GM12878 (cell line): Measurements from ENCODE around the gene TNFRSF1A. TPM values are rescaled to one million over a fixed set of nuclear protein-coding genes. Genes with fewer than 3 reads are reported as not detected.

Source experiments
- ATAC-seq: fragments of 200-7000 bp; cut with Tn5 transposase; 3 replicates; pipeline ENCODE4 v1.9.1; 2020; ENCODE audit warnings: mild to moderate bottlenecking, moderate library complexity
- BruUV-seq: library from RNA; stranded (reverse); fragments of 400-500 nt; replicated peaks from 2 replicates; lab custom pipeline; 2021; lab: Mats Ljungman, UMichigan
- CTCF ChIA-PET: fragments of 300-600 bp; sonication (Branson Sonifier 250); formaldehyde crosslinking; extraction: SDS; loops from one replicate; lab custom pipeline; 2021; ENCODE audit warnings: inconsistent platforms; lab: Yijun Ruan, JAX
- POLR2A ChIA-PET: fragments of 350-600 bp; formaldehyde crosslinking; extraction: SDS; loops from one replicate; lab custom pipeline; 2021; ENCODE audit warnings: inconsistent platforms; lab: Charles Lee
- RAD21 ChIA-PET: fragments of 300-600 bp; sonication (Branson Sonifier 250); formaldehyde crosslinking; loops from one replicate; lab custom pipeline; 2023; ENCODE audit warnings: antibody characterized with exemption; ENCODE audit not compliant: unreplicated experiment; lab: Charles Lee
- SMC1A ChIA-PET: fragments of 300-600 bp; sonication (Branson Sonifier 250); formaldehyde crosslinking; loops from one replicate; lab custom pipeline; 2023; ENCODE audit not compliant: unreplicated experiment, uncharacterized antibody; lab: Charles Lee
- DNase-seq: peaks from one replicate; pipeline ENCODE4 v3.0.0-alpha.2; 2011; ENCODE audit warnings: low read depth, low spot score
- FAIRE-seq: peaks from 3 replicates; lab custom pipeline; 2011; peaks lifted over from hg19 to GRCh38; lab: Jason Lieb, UNC
- H2AFZ ChIP-seq: 2 replicates; pipeline ENCODE4 v1.6.0; 2011; ENCODE audit warnings: low read depth, low read length, control low read depth; ENCODE audit not compliant: control insufficient read depth
- H3K27ac ChIP-seq: 2 replicates; pipeline ENCODE4 v1.5.1; 2011; ENCODE audit warnings: control low read depth; ENCODE audit not compliant: control insufficient read depth, insufficient read depth
- H3K27me3 ChIP-seq, 2 experiments: replicated peaks in 1 of 2; 2 replicates each; pipeline versions ENCODE4 v1.6.0 to v1.6.1; 2011; ENCODE audit warnings: low read length in 1 of 2; ENCODE audit not compliant: control insufficient read depth in 2 of 2, insufficient read depth in 2 of 2
- H3K36me3 ChIP-seq, 2 experiments: 2 replicates each; pipeline ENCODE4 v1.5.1; 2011; ENCODE audit warnings: low read length in 1 of 2; ENCODE audit not compliant: control insufficient read depth in 2 of 2, insufficient read depth in 2 of 2
- H3K4me1 ChIP-seq: 2 replicates; pipeline ENCODE4 v1.6.1; 2011; ENCODE audit warnings: mild to moderate bottlenecking, low read length, moderate library complexity, mixed read lengths; ENCODE audit not compliant: control insufficient read depth, insufficient read depth
- H3K4me2 ChIP-seq: 2 replicates; pipeline ENCODE4 v1.6.0; 2011; ENCODE audit warnings: control low read depth; ENCODE audit not compliant: control insufficient read depth, insufficient read depth
- H3K4me3 ChIP-seq: fragments of 200-600 bp; sonication (generic); 2 replicates; pipeline ENCODE4 v1.5.1; 2016
- H3K79me2 ChIP-seq: 2 replicates; pipeline ENCODE4 v1.6.0; 2011; ENCODE audit warnings: low read length; ENCODE audit not compliant: control insufficient read depth, insufficient read depth
- H3K9ac ChIP-seq: 2 replicates; pipeline ENCODE4 v1.8.0; 2011; ENCODE audit warnings: low read length, control low read depth, mixed read lengths; ENCODE audit not compliant: control insufficient read depth, insufficient read depth
- H3K9me3 ChIP-seq: replicated peaks from 3 replicates; pipeline ENCODE4 v1.5.1; 2011; ENCODE audit warnings: mild to moderate bottlenecking, low read length; ENCODE audit not compliant: control insufficient read depth, insufficient read depth
- H4K20me1 ChIP-seq: 2 replicates; pipeline ENCODE4 v1.6.0; 2011; ENCODE audit not compliant: control insufficient read depth, insufficient read depth
- CHD2 ChIP-seq: IDR thresholded peaks from 2 replicates; pipeline ENCODE4 v1.6.1; 2011; ENCODE audit warnings: low read depth, low read length, improper control_type of control experiment, borderline replicate concordance
- IRF5 ChIP-seq: fragments of 450-650 bp; IDR thresholded peaks from 2 replicates; pipeline ENCODE4 v1.6.1; 2017; ENCODE audit warnings: borderline replicate concordance
- JUND ChIP-seq: IDR thresholded peaks from 2 replicates; pipeline ENCODE4 v1.6.1; 2012; ENCODE audit warnings: low read depth, mild to moderate bottlenecking, low read length, improper control_type of control experiment, moderate library complexity
- LARP7 ChIP-seq: fragments of 450-650 bp; IDR thresholded peaks from 2 replicates; pipeline ENCODE4 v1.6.1; 2017; ENCODE audit warnings: mild to moderate bottlenecking
- MEF2A ChIP-seq: IDR thresholded peaks from 2 replicates; pipeline ENCODE4 v1.6.1; 2011; ENCODE audit warnings: low read depth, mild to moderate bottlenecking, low read length, moderate library complexity; ENCODE audit not compliant: insufficient read depth
- NR2C2 ChIP-seq: IDR thresholded peaks from 2 replicates; pipeline ENCODE4 v1.6.1; 2011; ENCODE audit warnings: borderline replicate concordance, low read depth; ENCODE audit not compliant: control insufficient read depth, insufficient read length
- POU2F2 ChIP-seq: IDR thresholded peaks from 3 replicates; pipeline ENCODE4 v1.6.1; 2011; ENCODE audit warnings: low read depth, mild to moderate bottlenecking, low read length, borderline replicate concordance
- SP1 ChIP-seq: IDR thresholded peaks from one replicate; pipeline ENCODE4 v1.6.1; 2011; ENCODE audit warnings: low read depth, low read length
- SREBF1 ChIP-seq: IDR thresholded peaks from 2 replicates; pipeline ENCODE4 v1.6.1; 2012; ENCODE audit warnings: mild to moderate bottlenecking, low read length
- STAT3 ChIP-seq: IDR thresholded peaks from 2 replicates; pipeline ENCODE4 v1.6.1; 2011; ENCODE audit warnings: low read depth, low read length, improper control_type of control experiment
- SUZ12 ChIP-seq: fragments of 200-600 bp; sonication (generic); IDR thresholded peaks from one replicate; pipeline ENCODE4 v1.6.1; 2018; ENCODE audit warnings: antibody characterized with exemption, mild to moderate bottlenecking; ENCODE audit not compliant: unreplicated experiment
- TBL1XR1 ChIP-seq: IDR thresholded peaks from 2 replicates; pipeline ENCODE4 v1.6.1; 2012; ENCODE audit warnings: low read depth, low read length, improper control_type of control experiment
- WGBS: methylation state at CpG from one replicate; pipeline ENCODE4 v1.1.6; 2016; ENCODE audit warnings: low lambda C conversion rate; ENCODE audit not compliant: insufficient replicate concordance, insufficient coverage; ENCODE audit errors: missing lambda C conversion rate; 5-methylcytosine and 5-hydroxymethylcytosine counted together
- in situ Hi-C: fragments of 300-500 bp; cut with MboI; formaldehyde crosslinking; loops from 9 replicates; pipeline ENCODE4 v1.14.3; 2018; ENCODE audit warnings: mixed read lengths
- intact Hi-C: fragments of 100-400 bp; cut with micrococcal nuclease; formaldehyde crosslinking; loops from one replicate; pipeline ENCODE4 v1.14.2; 2022; ENCODE audit not compliant: unreplicated experiment
- polyA plus RNA-seq, 11 experiments: library from polyadenylated mRNA; depleted of rRNA in 4 of 11; unstranded in 6 of 11; stranded (reverse) in 5 of 11; fragments of >200 nt; fragmentation: Nextera tagmentation in 4 of 11; fragmentation: Illumina TruSeq in 1 of 11; extraction: Ambion mirVana in 4 of 11; extraction: Trizol in 1 of 11; gene quantifications; 1 replicate in 1 of 11; 2 replicates in 10 of 11; pipeline versions ENCODE4 v1.2.1 to v1.2.3, GENCODE V29; 2011 to 2016; ENCODE audit warnings: inconsistent platforms in 2 of 11, missing spikeins in 2 of 11, low read depth in 1 of 11
- total RNA-seq, 4 experiments: library from RNA; depleted of rRNA in 3 of 4; stranded (reverse); fragments of >200 nt in 3 of 4; fragmentation: Illumina TruSeq in 1 of 4; extraction: Trizol in 1 of 4; gene quantifications; 2 replicates each; pipeline versions ENCODE4 v1.2.1 to v1.2.3, GENCODE V29; 2013 to 2021

The TNFRSF1A gene
- total and polyA plus RNA-seq, 10 of the 15 experiments (the other 5 are each of a cell fraction or from before 2014, with no cell fraction given), result 0.24 to 16.5 (median 13.0) TPM

DNA sequence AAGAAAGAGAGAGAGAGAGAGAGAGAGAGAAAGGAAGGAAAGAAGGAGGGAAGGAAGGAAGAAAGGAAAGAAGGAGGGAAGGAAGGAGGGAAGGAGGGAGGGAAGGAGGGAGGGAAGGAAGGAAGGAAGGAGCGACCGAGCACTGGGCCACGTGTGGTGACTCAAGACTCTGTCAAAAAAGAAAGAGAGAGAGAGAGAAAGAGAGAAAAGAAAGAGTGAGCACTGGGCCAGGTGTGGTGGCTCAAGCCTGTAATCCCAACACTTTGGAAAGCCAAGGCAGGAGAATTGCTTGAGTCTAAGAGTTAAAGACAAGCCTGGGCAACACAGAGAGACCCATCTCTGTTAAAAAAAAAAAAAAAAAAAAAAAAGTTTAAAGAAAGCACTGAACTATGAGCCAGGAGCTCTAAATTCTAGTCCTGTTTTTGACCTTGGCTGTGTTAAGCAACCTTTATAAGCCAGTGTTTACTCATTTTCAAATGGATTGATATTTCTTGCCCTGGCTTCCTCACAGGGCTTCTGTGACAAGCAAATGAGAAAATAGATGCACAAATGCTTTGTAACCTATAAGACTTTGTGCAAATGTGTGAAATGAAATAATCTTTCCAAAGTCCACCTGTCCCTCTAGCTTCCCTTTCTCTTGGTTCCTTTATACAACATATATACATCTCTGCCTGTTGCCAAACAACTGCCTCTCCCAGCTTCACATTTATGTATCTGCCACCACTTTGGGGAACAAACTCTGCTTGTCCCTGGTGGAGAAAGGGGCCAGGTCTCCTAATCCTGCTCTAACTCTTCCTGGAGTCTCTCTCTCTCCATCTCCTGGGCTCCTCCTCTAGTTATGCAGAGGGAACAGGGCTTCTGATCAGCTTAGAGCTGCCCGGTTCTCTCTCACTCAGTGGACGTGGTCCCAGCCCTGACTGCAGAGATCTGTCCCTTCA lies 47.5 kb downstream of the TNFRSF1A start:
- no TSS peak for BruUV-seq
- TF ChIP-seq NR2C2 (no peak), SREBF1 (no peak), CHD2 (no peak), IRF5 (no peak), SP1 (no peak), STAT3 (no peak), LARP7 (no peak), SUZ12 (no peak), MEF2A (no peak), TBL1XR1 (no peak), JUND (no peak), POU2F2 (no peak)
- DNase-seq, result no peak
- SMC1A ChIA-PET, result interaction anchor here (0.8 to 1.4 kb wide), 6 partner anchors 8 to 98 kb away, joined by 3 to 8 read pairs (median 3); no protein-coding TSS in a partner anchor
- in situ Hi-C loops (no loop called here), intact Hi-C loops (no loop called here)
- Histone ChIP-seq H3K4me2 (no peak overlapping the region), H3K27me3 (no peaks in the 10 kb centered on the region), H3K9ac (no peak overlapping the region), H3K4me3 (no peak overlapping the region), H3K36me3 (no peaks in the 10 kb centered on the region), H4K20me1 (no peaks in the 10 kb centered on the region), H2AFZ (no peak overlapping the region), H3K27ac (no peak overlapping the region), H3K79me2 (no peaks in the 10 kb centered on the region), H3K4me1 (peaks cover 3% of the 10 kb centered on the region), H3K9me3 (no peaks in the 10 kb centered on the region)
- RAD21 ChIA-PET, result interaction anchor here (0.5 to 1.8 kb wide), 3 partner anchors 8 to 19 kb away, joined by 3 to 7 read pairs (median 4); no protein-coding TSS in a partner anchor
- 59% methylated on average over 5 of the region's 5 CpGs for WGBS
- peak; percentile 17 for ATAC-seq
- POLR2A ChIA-PET, result interaction anchor here (0.6 kb wide), 1 partner anchor 186 kb away, joined by 4 read pairs; no protein-coding TSS in a partner anchor
- CTCF ChIA-PET, result interaction anchor here (0.9 to 2.0 kb wide), 6 partner anchors 9 to 99 kb away, joined by 3 to 8 read pairs (median 8); no protein-coding TSS in a partner anchor
- no peak for FAIRE-seq
